Stimulated activated CD4-positive, alpha-beta T cell treated with anti-CD3 and anti-CD28 coated beads, Interleukin-15, amount 100 ng/mL, for 24 hours (primary cell): ENCODE measurements around the gene DYNLT2B.
A peak's percentile ranks its signal among the peaks of the same experiment; 100 is the strongest.
"Not testable (repeated sequence)": the region's sequence is repeated elsewhere in the genome, so short reads cannot be mapped to it uniquely, and the experiment has no call there.

Experiments used
- DNase-seq: peaks from one replicate; pipeline ENCODE4 v3.0.0-alpha.2; 2020

Gene DYNLT2B

DNA sequence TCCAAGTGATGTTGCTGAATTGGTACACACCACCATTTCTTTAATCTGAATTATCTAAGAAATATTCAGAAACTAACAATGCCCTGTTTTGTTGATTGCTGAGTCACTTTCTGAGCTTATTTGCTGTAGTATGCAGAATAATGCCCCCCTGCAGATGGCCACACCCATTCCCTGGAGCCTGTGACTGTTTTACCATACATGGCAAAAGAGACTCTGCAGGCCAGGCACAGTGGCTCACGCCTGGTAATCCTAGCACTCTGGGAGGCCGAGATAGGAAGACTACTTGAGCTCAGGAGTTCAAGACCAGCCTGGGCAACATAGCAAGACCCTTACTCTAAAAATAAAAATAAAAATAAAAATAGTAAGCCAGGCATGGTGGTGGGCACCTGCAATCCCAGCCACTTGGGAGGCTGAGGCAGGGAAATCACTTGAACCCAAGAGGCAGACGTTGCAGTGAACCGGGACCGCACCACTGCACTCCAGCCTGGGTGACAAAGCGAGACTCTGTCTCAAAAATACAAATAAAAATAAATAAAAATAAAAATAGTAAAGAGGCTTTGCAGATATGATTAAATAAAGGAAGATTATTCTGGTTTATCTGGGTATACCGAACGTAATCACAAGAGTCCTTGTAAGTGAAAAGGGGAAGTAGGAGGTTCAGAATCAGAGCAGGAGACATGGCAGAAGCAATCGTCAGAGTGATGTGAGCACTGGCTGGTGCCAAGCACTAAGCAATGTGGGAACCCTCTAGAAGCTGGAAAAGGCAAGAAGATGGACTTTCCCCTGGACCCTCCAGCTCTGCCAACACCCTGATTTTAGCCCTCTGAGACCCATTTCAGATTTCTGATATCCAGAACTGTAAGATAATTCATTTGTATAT lies 49.5 kb downstream of the DYNLT2B start:
- DNase-seq: no peak

DNA sequence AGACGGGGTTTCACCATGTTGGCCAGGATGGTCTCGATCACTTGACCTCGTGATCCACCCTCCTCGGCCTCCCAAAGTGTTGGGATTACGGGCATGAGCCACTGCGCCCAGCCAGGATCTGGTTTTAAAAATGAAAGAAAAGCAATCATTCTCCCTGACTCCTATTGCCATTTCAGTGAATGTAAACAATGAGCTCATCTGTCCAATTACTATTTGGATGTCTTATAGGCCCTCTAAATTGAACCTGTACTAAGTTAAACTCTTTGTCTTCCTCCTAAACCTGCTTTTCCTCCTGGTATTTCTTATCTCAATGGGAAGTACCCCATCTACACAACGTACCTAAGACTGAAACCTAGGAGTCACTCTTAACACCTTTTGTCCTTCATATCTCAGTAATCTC lies 54.2 kb downstream of the DYNLT2B start:
- DNase-seq: no peak

DNA sequence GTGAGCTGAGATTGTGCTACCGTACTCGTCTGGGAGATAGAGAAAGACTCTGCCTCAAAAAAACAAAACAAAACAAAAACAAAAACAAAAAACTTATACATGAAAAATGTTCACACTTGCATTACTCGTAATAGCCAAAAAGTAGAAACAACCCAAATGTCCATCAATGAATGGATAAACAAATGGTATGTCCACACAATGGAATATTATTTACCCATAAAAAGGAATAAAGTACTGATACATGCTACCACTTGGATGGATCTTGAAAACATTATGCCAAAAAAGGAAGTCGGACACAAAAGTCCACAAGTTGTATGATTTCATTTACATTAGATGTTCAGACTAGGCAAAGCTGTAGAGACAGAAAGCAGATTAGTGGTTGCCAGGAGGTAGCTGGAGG lies 57.3 kb downstream of the DYNLT2B start:
- DNase-seq: no peak

DNA sequence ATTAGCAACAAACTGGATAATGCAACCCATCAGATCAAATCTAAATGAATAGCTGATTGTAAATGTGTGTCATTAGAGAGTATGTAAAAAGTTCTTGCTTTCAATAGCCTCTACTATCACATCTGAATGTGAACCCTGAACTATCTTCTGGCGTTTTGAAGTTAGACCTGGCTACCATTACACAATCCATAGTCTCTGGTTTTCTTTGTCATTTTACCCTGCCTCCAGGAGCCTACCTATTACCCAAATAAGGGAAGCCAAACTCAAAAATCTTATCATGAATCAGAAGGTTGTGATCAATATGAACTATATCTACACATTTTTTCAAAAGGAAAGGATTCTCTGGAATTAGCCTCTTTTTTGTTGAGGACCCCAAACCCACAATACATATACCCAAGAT lies 62.3 kb downstream of the DYNLT2B start:
- no peak for DNase-seq

DNA sequence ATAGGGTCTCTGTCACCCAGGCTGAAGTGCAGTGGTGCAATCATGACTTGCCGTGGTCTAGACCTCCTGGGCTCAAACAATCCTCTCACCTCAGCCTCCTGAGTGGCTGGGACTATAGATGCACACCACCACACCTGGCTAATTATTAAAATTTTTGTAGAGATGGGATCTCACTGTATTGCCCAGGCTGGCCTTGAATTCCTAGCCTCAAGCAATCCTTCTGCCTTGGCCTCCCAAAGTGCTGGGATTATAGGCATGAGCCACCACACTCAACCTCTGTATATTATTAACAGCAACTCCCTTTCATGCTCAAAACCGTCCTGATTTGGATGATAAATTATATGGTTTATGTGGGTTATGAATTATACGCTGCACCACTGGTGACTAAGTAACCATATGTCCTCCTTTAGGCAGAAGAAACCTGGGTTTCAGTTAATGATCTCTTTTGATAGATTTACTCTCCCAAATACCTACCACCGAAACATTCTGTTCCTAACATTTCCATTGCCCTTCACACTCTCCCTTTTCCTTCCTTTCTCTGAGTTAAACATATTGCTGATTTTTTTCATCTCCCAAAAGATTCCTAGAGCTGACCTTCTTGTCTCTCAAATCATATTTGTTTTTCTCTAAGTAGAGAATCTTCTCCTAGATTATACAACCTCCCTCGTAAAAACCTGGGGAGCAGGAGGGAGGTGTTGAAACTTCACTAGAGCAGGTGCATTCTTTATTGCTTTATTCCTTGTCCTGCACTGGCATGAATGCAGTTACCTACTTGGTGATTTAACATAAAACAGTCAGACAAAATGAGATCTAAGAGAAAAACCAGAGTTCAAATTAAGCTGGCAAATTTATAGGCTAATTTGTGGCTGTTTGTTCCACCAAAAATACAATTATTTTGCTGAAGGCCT lies 63.4 kb downstream of the DYNLT2B start:
- DNase-seq: no peak

DNA sequence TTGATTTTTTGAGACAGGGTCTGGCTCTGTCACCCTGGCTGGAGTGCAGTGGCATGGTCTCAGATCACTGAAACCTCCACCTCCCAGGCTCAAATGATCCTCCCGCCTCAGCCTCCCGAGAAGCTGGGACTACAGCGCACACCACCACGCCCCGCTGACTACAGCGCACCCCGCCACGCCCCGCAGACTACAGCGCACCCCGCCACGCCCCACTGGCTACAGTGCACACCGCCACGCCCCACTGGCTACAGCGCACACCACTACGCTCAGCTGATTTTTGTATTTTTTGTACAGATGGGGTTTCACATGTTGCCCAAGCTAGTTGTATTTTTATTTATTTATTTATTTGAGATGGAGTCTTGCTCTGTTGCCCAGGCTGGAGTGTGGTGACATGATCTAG lies 66.1 kb downstream of the DYNLT2B start:
- DNase-seq: no peak

DNA sequence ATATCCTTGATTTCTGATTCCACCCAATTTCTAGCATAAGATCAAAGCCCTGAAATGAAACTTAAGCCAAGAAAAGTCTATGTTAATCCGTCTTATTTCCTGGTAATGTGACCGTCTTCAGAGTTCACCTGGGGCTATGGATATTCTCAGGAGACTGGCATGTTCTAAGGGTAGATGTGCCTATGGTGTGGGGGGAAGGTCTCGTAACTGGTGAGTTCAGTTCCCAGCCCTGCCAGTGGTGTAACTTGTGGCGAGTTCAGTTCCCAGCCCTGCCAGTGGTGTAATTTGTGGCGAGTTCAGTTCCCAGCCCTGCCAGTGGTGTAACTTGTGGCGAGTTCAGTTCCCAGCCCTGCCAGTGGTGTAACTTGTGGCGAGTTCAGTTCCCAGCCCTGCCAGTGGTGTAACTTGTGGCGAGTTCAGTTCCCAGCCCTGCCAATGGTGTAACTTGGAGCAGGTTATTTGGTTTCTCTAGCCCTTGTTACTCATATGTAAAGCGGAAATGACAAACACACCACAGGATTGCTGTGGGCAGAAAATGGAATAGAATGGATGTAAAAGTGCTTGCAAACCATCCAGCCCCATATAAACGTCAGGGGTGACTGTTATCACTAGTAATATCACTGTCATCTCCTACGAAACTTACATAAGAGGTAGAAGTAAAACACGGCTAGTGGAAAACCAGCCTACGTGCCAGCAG lies 71.3 kb downstream of the DYNLT2B start:
- peak; percentile 7 for DNase-seq

DNA sequence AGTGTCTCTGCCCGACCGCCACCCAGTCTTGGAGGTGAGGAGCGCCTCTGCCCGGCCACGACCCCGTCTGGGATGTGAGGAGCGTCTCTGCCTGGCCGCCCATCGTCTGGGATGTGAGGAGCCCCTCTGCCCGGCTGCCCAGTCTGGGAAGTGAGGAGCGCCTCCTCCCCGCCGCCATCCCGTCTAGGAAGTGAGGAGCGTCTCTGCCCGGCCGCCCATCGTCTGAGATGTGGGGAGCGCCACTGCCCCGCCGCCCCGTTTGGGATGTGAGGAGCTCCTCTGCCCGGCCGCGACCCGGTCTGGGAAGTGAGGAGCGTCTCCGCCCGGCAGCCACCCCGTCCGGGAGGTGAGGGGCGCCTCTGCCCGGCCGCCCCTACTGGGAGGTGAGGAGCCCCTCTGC lies 73.9 kb downstream of the DYNLT2B start:
- not testable (repeated sequence) for DNase-seq

DNA sequence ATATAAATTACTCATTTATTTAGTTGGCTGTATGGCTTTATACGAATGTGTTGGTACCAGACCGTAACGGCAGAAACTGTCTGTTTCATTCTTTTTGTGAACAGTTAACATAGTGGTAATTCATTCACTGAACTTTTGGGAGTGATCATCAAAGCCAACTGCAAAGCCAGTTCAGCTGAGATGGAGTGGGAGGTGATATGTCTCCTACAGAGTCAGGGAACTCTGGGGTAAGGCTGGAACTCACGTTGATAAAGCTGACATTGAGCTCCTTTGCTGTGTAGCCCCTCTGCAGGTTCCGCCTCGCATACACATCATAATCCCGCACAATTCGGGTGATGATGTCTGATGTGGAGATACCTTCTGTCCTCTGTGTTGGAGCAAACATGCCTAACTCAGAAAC lies 76.3 kb downstream of the DYNLT2B start:
- no peak for DNase-seq
